ENCODE measurements around the gene USP3.

The USP3 gene

DNA sequence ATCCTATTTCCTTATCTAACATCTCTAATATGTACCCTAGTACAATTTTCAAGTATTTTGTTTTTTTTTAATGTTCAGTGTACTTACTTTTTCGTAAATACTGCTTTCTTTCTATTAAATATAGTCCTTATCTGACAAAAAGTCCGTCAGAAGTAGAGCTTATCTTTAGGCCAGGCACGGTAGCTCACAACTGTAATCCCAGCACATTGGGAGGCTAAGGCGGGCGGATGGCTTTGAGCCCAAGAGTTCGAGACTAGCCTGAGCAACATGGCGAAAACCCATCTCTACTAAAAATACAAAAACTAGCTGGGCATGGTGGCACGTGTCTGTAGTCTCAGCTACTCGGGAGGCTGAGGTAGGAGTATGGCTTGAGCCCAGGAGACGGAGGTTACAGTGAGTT, 41.1 kb downstream of the USP3 start:
- no peak for DNase-seq

DNA sequence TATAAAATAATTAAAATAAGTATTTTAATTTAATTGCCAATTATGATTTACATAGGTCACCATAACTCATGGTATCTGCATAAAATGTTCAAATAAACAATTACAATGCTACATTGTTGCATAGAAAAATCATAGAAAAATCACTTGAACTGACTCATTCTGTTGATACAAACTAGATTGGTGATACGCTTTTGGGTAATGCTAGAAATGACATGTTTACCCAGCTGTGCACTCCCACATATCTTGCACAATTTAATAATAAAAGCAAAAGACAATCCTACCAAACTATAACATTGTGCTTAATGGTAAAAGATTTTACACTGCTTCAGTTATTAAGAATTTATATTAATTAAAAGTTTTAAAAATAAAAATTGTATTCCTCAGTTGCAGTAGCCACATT, 47.0 kb downstream of the USP3 start:
- no peak for DNase-seq

- DNase-seq: no peak
Observed at GRCh38 chr15:63553388-63553791, 49.0 kb downstream of the USP3 start.

GRCh38 chr15:63554337-63554927, 50.0 kb downstream of the USP3 start:
- no peak for DNase-seq

DNA sequence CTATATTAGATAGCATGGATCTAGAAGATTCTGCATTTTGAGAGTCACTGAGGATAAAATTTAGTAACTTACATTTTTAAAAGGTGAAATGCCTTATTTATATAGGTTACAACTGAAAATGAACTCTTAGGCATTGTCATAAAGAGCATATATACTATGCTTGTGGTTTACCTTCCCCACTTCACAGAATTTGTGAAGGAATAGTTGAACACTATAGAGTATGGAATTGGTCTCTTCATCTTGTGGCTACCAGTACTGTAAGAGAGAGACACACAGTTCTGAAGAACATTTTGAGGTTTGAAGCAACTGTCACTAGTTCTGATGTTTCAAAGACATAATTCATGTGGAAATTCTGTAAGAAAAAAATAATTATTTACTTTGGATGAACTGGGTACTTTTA, 51.1 kb downstream of the USP3 start:
- DNase-seq: no peak

- no peak for DNase-seq
Observed at GRCh38 chr15:63556246-63556645, 51.9 kb downstream of the USP3 start.

GRCh38 chr15:63556736-63557135, 52.3 kb downstream of the USP3 start:
- DNase-seq: no peak

GRCh38 chr15:63559753-63560152, 55.4 kb downstream of the USP3 start:
- DNase-seq: no peak

DNA sequence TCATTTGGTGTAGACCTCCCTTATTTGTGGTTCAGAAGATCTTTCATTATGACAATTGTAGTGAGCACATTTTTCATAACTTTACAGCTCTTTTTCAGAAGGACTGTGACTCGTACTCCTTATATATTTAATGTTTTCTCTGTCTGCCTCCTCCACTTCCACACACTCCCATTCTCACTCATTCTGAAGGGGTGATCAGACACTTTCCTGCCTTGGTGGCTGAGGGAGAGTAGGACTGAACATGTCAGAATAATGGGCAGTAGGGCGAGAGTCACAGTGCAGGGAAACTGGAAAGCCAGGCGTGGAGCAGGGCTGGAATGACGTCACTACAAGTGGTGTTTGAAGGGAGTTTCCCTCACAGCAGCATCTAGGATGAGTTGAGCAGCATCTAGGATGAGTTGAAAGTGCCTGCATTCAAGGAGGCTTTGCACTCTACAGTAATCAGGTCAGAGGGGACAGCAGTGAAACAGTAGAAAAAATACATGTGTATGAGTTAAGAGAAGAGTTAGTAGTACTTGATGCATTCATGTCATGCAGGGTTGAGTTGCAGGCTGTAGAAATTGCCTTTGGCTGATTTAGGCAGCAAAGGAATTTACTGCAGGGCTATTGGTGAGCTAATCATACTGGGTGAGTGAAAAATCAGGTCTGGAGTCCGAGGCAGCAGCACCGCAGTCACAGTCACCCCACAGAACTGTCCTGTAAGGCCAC, 56.5 kb downstream of the USP3 start:
- no peak for DNase-seq

- DNase-seq: no peak
Observed at GRCh38 chr15:63564093-63564492, 59.7 kb downstream of the USP3 start.

- no peak for DNase-seq
Observed at GRCh38 chr15:63565536-63566186, 61.3 kb downstream of the USP3 start.

GRCh38 chr15:63572749-63573464, 68.5 kb downstream of the USP3 start:
- no peak for DNase-seq

GRCh38 chr15:63573533-63573932, 69.1 kb downstream of the USP3 start:
- DNase-seq: no peak

DNA sequence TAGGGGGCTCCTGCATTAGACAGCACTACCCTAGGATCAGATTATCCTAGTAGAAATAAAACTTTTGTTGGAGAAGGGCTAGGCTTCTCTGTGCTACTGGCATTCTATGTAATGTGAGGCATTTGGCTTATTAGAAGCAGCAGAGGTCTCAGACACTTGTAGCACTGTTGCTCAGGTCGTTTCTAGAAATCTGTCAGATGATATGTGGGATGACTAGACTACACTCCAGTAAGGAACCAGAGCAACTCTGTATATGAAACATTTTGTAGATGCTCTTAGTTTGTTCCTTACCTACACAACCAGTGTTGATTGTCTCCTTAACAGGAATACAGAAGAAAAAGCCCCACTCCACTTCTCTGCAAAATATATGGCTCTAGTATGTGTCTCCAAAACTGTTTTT, 70.9 kb downstream of the USP3 start:
- no peak for DNase-seq

DNA sequence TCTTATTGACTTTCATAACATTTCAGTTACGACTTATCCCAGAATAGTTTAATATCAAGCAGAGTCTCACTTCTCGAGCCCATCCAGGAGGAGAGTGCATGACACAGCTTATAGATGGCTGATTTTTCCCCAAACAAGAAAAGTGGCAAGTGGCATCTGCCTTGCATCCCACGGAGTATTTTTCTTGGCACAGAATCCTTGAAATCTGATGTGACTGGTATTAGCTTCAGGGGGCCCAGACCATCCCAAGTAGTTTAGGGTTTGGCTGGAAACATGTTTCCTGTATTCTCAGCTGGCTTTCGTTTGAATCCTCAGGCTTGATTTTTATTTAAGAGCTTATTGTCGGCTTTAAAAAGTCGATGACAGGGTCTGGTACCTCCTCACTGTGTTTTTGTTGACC, 72.0 kb downstream of the USP3 start:
- DNase-seq: no peak

- no peak for DNase-seq
Observed at GRCh38 chr15:63582179-63582578, 77.8 kb downstream of the USP3 start.

GRCh38 chr15:63582718-63583426, 78.5 kb downstream of the USP3 start:
- DNase-seq: no peak

DNA sequence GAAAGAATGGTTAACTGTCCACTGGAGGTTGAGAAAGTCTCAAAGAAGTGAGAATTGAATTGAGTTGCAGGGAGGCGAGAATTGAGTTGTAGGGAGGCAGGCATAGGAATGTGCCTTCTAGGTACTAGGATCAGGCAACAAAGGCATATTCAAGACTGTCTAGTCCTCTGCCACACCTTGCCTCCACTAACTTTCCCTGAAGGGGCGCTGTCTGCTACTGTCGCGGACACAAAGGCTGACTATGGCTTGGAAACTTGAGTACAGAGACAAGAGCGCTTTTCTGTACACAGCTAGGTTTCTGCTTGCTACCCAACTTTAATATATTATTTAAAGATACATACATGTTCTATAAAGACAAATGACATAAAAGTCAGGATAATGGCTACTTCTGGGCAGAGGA, 82.4 kb downstream of the USP3 start:
- no peak for DNase-seq

GRCh38 chr15:63587527-63587926, 83.1 kb downstream of the USP3 start:
- DNase-seq: no peak

DNA sequence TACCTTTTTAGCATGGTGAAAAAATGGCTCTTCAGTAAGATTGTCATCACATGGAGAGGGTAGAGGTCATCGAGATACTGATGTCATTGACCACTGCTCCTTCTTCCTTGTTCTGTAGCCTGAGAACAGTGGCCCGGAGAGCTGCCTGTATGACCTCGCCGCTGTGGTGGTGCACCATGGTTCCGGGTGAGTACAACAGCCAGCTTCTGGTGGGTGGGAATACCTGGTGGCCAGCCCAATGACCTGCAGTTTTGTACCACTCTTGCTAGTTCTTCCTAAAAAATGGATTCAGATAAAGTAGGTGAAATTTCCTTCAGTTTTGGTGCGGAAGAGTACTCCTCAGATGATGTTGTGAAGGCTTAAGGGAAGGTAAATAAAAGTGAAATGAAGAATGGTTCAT, 84.4 kb downstream of the USP3 start:
- no peak for DNase-seq

GRCh38 chr15:63593705-63594671, 89.6 kb downstream of the USP3 start:
- no peak for DNase-seq

DNA sequence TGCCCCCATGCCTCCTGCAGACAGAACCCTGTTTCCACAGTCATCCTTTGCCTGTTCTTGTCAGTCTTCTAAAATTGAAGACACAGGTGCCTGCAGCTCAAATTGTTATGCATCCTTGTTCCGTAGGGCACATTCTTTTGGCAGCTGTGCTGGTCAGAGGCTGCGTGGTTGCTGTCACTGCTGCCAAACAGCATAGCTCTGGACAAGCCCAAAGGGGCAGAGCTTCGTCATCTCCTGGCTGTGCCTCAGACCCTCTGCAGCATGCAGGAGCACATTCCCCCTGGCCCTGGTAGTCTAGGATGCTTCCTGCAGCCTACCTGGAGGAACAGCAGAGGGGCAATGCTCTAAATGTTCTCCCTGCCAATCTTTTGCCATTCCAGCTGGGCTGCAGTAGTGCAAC, 90.7 kb downstream of the USP3 start:
- no peak for DNase-seq

Data from GOT3 (cell line).